GM21367 (cell line): ENCODE measurements around the gene DLG2.
"Not testable (repeated sequence)": the region's sequence is repeated elsewhere in the genome, so short reads cannot be mapped to it uniquely, and the experiment has no call there.

ENCODE experiments used
- ATAC-seq: cut with Tn5 transposase; IDR thresholded peaks from one replicate; pipeline ENCODE4 v1.9.1; 2021; ENCODE audit not compliant: unreplicated experiment

DLG2 gene

DNA sequence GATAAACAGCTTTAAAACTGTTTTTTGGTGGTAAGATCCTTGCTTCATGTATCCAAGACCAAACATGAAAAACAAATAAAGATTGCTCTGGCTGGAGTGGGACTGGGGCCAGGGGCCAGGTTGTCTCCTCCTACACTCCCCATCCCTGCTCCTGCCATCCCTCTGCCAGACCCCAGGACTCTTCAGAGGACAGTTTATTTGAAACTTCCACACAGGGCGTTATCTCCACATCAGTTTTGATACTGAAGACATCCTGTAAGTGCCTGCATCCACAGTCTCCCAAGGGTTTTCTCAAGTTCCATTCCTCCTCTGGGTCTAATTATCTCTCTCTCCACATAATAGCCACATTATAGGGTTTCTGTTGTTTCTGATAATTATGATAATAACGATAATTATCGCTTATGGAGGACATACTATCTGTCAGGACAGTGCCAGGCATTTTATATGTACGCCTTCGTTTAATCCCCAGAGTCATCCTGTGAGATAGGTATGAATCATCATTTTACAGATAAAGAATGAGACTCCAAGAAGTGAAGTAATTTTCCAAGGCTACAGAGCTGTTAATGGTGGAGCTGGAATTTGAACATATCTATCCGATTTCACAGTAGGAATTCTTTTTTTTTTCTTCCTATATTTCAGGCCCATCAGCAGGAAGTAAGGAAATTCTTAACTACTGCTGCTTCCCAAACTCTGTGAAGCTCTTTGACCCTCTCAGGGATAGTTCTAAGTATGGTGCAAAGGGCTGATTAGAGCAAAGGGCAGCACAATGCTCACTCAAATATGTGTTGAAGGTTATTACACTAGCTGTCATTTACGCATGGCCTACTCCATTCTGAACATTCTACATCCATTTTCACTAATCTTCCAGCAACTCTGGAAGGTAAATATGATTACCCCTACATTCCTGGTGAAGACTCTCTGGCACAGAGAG is 1852.9 kb downstream of the DLG2 start:
- ATAC-seq, result no peak

GRCh38 chr11:83768489-83768888 is 1858.7 kb downstream of the DLG2 start:
- ATAC-seq, result no peak

DNA sequence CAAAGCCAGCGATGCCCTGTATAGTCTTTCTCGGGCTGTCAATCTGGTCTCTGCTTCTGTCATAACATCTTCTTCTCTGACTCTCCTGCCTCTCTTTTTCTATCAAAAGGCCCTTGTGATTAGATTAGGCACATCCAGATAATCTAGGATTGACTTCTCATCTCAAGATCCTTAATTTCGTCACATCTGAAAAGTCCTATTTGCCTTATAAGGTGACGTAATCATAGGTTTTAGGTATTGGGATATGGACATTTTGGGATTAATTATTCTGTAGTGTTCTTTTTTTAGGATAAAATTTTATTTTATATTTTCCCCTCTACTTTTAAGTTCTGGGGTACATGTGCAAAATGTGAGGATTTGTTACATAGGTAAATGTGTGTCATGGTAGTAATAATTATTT is 1860.2 kb downstream of the DLG2 start:
- no peak for ATAC-seq

GRCh38 chr11:83764643-83765042 is 1862.5 kb downstream of the DLG2 start:
- ATAC-seq, result no peak

DNA sequence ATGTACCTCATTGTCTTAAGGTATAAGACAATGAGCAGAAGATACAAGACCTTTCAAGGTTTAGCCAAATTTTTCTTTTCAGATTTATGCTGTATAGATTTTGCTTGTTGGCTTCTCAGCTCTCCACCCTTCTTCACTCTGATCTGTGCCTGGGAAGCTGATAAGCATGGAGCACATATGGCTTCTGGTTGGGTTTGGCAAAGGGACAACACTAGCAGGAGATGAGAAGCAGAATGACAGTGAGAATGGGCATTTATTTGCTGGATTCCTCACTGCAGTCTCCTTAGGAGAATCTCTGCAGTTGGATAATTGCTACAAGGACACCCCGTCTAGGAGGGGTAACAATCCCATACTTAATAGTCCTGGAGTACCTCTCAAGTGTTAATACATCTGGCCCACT is 1866.2 kb downstream of the DLG2 start:
- no peak for ATAC-seq

DNA sequence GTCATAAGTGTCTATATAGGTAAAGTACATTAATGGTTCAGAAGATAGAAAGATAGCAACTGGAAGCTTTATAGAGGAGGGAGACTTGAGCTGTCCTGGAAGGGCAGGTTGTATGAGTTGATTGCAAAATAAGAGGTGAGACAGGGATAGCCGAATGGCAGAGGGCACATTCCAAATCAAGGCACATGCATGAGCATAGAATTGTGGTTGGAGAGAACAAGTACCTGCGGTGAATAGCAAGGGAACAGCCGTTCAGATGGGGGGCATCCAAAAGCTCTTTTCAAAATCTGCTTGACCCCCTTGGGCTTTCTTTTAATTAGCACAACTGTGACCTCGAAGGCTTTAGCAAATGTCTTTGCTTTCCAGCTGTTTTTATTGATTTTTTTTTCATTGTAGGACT is 1868.0 kb downstream of the DLG2 start:
- no peak for ATAC-seq

GRCh38 chr11:83751041-83751440 is 1876.1 kb downstream of the DLG2 start:
- ATAC-seq, result no peak

- ATAC-seq, result no peak
Measured at GRCh38 chr11:83746921-83747585, 1880.1 kb downstream of the DLG2 start.

DNA sequence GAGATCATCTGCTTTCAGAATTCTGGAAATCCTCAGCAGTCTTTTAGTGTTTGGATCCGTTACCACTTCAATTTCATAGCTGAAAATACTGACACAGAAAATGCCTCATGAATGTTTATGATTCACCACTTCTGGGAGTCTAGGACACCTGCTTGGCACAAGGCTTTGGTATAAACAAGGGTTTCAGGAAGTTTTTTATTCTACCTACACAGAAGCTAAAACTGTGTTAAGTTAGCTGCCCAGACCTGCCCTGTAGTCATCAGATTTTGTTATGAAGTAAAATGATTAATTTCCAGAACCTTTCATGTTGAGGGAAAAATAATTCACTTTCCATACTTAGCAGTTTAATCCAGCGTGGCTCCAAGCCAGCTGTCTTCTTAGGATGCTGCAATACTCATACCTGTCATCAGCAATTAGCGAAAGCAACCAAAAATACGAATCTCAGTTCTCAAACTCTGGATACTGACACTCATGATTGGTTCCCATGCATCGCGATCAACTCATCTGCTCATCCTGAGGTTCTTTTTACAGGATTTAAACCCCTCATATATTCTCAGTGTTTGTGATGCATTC is 1882.4 kb downstream of the DLG2 start:
- ATAC-seq, result no peak

- ATAC-seq, result no peak
Measured at GRCh38 chr11:83736684-83737083, 1890.5 kb downstream of the DLG2 start.

DNA sequence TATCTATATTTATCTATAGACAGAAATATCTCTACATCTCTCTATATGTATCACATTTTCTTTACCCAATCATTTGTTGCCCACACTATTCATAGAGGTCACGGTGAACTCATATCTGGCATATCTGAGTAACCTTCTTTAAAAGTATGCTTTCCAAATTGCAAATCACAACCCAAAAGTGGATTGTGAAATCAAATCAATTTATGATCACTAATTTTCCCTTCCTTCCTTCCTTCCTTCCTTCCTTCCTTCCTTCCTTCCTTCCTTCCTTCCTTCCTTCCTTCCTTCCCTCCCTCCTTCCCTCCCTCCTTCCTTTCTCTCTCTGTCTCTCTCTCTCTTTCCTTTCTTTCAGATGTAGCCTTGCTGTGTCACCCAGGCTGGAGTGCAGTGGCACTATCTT is 1893.0 kb downstream of the DLG2 start:
- ATAC-seq, result no peak

DNA sequence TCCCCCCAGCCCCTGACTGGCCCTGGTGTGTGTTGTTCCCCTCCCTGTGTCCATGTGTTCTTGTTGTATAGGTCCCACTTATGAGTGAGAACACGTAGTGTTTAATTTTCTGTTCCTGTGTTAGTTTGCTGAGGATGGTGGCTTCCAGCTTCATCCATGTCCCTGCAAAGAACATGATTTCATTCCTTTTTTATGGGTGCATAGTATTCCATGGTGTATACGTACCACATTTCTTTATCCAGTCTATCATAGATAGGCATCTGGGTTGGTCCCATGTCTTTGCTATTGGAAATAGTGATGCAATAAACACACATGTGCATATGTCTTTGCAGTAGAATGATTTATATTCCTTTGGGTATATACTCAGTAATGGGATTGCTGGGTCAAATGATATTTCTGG is 1895.9 kb downstream of the DLG2 start:
- ATAC-seq, result not testable (repeated sequence)

- no peak for ATAC-seq
Measured at GRCh38 chr11:83728281-83728680, 1898.9 kb downstream of the DLG2 start.

DNA sequence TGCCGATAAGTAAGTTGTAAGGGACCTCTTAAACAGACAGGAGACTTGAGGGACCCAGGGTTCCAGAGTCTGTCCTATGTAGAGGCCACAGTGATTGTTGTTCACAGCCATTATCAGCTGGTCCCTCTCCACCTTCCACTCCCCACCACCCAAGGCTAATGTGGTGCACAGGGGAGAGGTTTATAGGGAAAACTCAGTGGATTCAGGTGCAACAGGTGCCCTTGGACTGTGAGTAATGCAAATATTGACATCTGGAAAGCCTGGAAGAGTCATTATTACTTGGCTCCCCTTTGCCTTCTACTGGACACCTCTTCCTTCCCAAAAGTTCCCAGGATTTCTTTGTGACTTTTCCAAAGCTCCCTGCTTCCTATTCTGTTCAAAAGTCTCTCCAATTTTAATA is 1899.9 kb downstream of the DLG2 start:
- ATAC-seq, result no peak

DNA sequence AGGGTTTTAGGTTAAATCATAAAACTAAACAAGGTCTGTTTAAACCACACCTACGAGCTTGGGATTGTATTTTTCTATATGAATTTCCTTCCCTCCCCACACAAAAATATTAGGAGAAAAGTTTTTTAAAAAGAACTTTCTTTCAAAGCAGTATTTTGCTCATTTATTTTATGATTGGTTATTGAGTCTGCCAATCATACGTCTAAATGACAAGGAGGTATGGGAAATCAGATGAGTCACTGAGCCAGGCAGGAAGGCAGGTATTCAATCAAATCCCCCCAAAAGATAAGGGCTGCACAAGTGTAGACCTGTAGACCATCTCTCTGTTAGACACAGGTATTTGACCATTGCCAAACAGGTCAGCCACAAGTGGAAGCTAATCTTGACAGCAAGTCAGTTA is 1900.8 kb downstream of the DLG2 start:
- ATAC-seq, result no peak

DNA sequence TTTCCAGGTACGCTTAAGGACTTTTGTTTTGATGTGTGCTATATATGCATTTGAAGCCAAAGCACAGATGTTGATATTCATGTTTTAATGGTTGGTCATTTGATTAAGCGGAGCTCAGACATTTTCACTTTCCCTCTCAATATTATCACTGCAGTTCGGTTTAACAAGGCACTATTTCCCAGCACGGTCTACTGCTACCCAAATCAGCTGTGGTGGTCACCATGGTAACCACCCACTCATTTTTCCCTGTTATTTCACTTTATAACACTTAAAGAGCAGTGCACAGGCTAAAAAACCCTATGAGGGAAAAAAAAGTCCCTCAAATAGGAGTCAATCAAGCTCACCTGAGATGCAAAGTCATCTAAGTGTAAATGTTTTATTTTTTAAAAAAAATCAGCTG is 1901.4 kb downstream of the DLG2 start:
- peak; percentile 54 for ATAC-seq

GRCh38 chr11:83725269-83725560 is 1901.9 kb downstream of the DLG2 start:
- no peak for ATAC-seq

DNA sequence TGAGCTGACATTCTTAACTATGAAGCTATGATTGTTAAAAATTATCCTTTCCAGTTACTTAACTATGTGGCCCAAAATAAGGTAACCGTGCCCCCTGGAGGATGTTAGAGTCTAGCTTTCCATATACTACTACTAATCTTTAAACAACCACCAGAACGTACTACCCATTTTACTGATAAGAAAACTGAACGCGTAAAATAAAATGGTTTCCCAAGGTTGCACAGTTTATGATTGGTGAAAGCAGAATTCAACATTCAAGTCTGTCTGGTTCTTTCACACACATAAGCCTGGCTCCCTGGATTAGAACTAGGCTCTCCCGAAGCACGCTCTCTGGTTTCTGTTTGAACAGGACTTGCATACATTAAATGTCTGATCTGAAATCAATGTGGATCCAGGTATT is 1903.1 kb downstream of the DLG2 start:
- peak; percentile 66 for ATAC-seq

DNA sequence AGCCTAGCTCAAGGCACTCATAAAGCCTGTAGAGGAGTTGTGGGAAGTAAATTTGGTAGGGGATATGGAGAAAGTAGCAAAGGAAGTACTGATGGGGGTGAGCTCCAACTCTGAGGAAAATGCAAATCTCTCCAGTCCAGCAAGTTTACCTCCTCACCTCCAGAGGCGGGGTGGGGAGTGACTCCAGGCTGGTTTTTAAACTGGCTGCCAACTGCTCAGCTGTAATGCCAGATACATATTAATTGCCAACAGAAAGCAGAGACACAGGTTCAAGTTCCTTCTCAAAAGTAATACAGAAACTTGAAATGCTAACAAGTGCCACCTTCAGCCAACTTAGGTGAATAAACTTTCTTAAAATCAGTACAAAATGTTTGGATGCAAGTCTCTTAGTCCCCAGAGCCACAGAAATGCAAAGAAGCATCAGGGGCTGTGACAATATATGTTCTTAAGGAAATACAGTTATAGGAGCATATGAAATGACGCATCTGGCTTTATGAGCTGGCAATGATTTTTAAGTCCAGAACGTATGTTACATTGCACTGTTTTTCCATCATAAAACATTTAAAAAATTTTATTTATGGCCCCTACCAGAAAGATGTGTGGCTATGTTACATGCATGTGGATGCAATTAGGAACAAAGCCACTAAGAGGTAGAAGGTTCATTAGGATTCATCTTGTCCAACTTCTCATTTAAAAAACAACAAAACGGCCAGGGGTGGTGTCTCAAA is 1904.6 kb downstream of the DLG2 start:
- no peak for ATAC-seq

GRCh38 chr11:83721263-83721662 is 1905.9 kb downstream of the DLG2 start:
- ATAC-seq, result no peak

DNA sequence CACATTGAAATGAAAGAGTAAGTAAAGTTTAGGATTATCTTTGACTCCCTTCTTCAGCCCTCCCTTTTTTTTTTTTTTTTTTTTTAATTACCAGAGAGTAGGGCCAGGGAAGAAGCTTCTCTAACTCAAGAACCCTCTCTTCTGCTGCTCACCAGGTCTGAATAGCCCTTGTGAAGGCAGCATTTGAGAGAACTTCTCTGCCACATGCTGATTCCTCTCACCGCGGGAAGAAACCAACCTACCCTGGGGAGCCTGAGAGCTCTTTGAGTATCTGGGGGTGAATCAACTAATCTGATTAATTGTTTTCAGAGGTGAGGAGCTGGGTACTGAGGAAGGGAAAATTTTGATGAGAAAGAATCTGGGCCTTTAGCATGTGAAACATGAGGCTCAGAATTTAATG is 1906.5 kb downstream of the DLG2 start:
- no peak for ATAC-seq

DNA sequence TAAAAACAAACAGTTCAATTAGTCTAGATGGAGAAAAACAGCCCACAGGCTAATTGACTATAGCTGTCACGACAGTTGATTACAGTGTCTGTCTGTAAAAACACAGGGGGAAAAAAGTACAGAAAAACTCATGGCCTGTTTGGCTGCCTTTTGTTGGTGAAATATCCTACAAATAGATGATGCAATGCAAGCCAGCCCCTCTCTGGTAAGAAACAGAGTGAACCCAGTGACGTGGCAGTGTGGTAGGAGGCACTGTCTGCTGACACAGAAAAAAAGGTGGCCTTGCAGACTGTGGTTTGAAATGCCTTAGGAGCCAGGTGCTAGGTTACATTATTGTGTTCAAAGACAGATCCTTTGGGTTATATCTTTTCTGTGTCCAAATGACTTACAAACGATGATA is 1909.6 kb downstream of the DLG2 start:
- no peak for ATAC-seq
